RPMI8226 (cell line): Measurements from ENCODE around the gene C11orf87.

Experiments
- DNase-seq: peaks from one replicate; pipeline ENCODE4 v3.0.0-alpha.2; 2015

The C11orf87 gene

DNA sequence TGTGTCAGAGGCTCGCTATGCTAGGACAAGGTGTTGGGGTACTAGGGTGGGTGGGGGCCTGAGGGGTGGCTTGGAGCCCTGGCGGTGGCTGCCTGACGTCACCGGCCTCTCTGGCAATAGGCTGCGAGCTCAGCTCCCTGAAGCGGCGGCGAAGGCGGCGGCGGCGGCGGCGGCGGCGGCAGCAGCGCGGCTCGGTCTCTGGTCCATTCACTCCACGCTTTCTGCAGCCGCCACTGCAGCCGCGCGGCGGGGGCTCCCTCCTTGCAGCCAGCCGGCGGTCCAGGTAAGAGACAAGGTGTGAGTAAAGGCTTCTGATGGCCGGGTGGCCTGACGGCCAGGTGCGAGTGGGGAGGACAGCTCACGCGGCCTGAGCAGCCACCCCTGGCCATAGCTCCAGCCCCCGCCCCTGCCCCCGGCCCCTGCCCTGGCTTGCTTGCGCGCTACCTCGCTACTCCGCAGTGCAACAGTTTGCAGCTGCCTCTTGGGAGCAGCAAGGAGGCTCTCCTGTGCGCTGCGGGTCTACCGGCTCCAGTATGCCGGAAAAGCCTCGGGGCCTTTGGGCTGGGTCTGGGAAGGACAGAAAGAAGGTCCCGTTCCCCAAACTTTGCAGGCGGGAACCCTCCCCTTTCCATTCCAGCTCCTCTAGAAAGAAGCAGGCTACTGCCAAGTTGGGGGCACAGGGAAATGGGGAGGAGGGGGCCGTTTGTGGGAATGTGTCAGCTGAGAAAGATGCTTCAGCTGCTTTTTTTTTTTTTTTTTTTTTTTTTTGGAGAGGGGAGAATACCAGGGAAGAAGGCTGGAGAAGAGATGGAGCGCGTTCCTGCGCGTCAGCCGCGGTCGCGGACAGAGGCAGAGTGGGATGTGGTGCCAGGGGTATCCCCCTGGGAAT is at the start of gene C11orf87:
TSS of gene C11orf87 (plus strand) at position 210 of the 889 bp plus-strand sequence. CDS start 1,444 bp downstream, outside the sequence.
- DNase-seq: no peak

GRCh38 chr11:109374032-109374431 is 48.0 kb upstream of the C11orf87 start:
- no peak for DNase-seq

GRCh38 chr11:109374441-109374840 is 47.5 kb upstream of the C11orf87 start:
- no peak for DNase-seq

GRCh38 chr11:109377039-109377742 is 44.8 kb upstream of the C11orf87 start:
- DNase-seq: no peak

GRCh38 chr11:109378034-109378433 is 44.0 kb upstream of the C11orf87 start:
- no peak for DNase-seq

GRCh38 chr11:109383306-109383705 is 38.7 kb upstream of the C11orf87 start:
- no peak for DNase-seq

- no peak for DNase-seq
These were observed 37.1 kb upstream of the C11orf87 start for GRCh38 chr11:109384873-109385272.

DNA sequence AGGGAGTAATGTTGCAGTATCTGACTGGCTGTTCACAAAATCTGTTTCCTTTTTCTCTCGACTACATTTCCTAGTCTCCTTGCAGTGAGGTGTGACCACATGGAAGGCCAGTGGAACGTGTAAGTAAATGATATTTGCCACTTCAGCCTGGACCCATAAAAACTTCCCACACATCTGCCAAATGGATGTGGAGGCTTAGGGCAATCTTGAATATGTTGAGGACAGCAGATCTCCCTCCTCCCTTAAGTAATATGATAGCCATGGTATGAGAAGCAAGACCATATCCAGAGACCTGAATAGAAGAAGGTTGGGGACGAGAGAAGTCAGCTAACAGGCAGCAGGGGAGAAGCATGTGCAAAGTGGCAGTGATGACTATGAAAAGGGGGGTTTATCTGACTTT is 33.0 kb upstream of the C11orf87 start:
- DNase-seq: no peak

DNA sequence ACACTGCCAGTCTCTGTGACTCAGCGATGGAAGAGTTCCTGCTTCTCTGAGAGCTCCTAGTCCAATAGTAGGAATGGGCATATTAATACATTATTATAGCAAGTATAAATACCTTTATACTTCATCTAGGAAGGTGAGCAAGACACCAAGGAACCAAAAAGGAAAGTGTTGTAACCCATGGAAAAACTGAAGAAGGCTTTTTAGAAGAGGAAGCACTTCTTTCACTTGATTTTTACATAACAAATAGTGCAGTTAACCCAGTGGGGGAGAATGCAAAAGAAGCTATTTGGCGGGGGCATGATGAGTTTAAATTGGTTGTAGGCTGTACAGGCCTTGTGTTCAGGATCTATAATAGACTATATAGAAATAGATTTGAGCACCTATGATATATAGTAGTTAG is 31.2 kb upstream of the C11orf87 start:
- no peak for DNase-seq

DNA sequence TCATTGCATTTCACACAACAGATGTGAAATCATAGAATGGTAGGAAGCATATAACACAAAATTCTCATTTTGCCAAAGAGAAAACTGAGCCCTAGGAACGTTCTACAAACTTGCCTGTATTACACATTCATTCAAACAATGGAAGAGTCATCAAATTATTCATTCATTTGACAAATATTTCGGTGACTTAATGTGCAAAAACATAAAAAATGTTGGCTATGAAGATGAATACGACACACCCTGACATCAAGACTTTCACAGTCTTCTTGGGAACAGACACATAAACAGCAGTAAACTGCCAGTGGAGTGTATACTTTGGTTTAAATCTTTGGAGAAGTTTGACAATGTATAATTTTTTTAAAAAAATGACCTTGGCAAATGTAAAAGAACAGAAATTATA is 20.4 kb upstream of the C11orf87 start:
- no peak for DNase-seq

DNA sequence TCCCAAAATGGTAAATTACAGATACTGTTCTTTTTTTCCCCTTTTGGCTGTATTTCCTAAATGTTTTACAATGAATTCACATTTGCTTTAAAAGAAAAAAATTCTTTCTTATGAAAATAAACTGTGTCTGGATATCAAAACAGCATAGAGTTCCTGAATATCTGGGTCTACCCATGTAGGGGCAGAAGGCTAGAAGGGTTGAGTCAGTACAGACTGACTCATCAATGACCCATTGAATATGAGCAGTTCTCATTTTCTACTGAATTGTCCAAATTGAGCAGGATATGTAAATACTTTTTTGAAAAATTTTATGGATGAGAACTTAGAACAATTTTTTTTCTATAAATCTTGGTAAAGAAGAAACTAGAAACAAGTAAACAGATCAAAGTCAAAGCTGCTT is 16.3 kb upstream of the C11orf87 start:
- no peak for DNase-seq

DNA sequence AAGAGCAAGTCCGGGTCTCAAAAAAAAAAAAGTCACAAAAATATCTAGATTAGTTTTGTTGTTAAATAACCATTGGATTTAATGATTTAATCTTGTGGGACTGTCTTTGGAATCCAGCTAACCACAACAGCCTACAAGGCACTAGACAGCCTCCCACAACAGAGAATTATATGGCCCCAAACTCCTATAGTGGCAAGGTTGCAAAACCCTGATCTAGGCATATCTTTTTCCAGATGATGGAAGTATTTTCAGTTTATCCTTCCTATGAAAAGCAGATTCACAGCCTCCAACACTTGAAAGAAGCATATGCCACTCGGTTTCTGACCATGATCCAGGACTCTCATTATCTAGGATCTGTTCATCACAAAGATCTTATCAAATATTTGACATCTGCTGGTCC is 5.4 kb upstream of the C11orf87 start:
- no peak for DNase-seq

DNA sequence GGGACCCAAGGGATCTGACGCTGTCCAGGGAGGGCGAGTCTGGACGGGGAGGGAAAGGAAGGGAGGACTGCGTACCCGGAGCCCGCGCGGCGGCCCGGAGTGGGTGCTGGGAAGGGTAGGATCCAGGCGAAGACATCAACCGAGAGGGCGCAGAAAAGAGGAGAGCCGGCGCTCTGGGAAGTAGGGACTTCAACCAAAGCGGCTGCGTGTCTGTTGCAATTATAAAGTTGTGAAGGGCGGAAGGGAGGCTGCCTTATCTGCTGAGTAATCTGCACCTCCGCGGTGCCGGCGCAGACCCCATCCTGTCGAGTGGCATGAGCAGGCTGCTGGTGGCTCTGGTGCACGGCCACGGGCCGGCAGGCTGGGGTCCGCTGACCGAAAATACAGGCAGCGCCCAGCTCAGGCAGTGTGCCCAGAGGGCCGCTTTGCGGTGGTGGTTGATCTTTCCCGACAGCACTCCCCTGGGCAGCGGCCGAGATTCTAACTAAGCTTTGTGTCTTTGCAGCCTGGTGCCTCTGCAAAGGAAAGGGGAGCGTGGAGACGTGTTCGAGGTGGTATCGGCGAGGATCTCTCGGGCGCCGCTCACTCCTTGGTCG is 978 bp downstream of the C11orf87 start:
- no peak for DNase-seq

GRCh38 chr11:109423466-109424190 is 1.6 kb downstream of the C11orf87 start:
- DNase-seq: no peak

DNA sequence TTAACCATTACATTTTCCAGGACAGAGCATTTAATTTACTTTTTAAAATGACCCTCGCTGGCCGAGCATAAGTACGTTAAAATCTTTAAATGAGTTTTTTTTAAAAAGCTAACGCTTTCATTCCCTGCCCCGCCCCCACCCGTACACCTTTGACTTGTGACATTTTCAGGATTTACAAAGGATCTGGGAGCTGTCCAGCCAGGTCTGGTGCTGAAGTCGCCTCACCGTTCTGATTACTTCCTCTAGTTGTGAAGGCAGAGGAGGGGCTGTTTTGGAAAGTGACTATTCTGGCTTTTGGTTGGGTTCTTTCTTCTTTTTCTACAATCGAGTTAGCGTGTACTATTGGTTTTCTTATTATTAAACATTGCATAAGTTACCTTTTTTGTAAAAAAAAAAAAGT is 2.9 kb downstream of the C11orf87 start:
- peak; percentile 65 for DNase-seq

- no peak for DNase-seq
These were observed 3.6 kb downstream of the C11orf87 start for GRCh38 chr11:109425554-109425953.

DNA sequence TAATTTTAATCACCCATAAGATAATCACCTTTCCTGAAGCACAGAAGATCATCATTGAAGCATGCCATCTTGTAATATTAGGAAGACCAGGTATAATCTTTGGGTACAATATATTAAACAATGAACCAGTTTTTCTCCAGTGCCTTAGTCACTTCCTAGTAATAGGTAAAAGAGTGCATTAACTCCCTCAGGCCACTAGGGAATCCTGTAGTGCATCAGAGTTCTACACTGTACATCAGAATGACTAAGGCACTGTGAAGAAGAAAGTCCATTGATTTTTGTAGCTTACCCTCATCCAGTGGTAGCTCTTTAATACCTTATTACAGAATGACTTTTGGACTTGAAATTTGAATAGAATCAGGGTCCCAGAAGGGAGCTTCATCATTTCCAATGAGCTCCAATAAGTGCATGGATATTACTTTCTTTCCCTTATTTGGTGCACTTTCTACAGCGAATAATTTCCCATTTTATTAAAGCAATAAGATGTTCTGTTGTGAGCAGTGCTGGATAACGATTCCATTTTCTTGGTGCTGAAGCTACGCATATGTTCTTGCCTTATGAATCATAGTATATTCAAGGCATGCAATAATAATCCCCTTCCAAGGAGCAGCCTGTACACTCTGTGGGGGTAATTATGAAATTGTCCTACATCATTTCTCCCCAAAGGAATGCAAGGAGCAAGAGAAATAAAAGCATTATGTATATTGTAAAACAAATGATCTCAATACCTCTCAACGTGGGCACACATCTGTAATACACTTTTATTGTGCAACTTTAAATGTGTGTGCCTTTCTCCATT is 4.7 kb downstream of the C11orf87 start:
- no peak for DNase-seq

GRCh38 chr11:109432105-109432504 is 10.1 kb downstream of the C11orf87 start:
- no peak for DNase-seq

DNA sequence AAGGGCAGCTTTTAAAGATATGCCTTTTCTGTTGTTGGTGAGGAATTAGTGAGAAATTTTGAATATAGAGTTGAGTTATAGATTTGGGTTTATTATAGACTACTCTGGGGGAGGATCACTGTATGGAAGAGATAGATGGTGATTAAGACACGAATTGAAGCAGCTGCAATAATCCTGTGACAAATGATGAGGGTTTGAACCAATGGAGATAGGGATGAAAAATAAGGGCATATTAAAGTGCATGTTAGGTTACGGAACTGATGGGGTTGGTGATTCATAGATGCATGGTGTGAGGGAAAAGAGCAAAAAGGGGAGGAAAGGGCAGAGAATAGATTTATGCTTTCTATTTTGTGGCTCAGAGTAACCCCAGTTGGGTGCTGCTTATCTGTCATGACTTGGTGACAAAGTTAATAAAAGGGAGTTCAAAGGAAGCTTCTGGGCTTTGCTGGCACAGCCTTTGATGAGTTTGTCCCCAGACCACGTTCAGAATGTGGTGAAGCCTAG is 11.8 kb downstream of the C11orf87 start:
- no peak for DNase-seq

DNA sequence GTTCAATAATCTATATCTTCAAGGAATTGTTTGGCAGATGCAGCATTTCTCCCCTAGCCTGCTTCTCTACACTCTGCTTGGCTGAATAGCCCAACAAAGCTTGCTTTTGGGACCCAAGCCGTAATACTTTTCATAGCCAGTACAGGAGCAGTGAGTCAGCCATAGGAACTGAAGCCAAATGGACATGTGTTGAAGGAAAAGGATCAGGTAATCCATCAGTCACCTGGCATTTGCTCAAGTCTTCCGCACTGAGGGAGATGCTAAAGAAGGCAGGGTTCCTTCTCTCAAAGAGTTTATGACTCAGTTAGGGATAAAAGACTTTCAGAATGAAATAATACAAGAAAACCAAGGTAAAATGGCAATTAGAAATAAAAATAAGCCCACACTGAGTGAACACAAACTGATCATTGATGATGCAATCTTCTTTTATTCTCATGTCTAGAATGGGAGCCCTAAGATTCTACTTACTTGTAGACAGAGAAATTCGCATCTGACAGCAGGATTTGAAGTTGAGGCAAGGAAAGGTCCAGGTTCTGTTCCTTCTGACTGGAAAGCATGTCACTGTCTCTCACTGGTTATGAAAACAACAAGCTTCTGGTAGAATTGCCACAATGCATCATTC is 13.2 kb downstream of the C11orf87 start:
- no peak for DNase-seq

GRCh38 chr11:109439684-109440083 is 17.7 kb downstream of the C11orf87 start:
- DNase-seq: no peak

DNA sequence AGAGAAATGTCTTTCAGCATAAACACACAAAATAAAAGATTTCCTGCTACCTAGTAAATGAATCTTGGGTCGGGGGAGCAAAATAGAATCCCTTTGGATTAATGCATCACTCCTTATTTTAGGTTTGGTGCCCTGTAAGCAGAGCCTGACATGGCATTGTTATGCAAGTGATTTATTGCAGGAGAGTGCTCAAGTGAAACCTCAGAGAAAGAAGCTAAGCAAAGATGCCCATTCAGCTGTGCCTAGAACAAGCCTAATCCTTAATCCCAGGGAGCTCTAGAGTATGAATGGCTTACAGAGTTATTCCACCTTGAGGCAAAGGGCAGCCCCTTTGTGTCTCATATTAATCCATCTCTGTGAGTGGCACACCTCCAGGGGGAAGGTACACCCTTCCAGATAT is 21.1 kb downstream of the C11orf87 start:
- DNase-seq: no peak
